ENCODE data around the gene ANP32B.
A peak's percentile ranks its signal among the peaks of the same experiment; 100 is the strongest.

Gene ANP32B

DNA sequence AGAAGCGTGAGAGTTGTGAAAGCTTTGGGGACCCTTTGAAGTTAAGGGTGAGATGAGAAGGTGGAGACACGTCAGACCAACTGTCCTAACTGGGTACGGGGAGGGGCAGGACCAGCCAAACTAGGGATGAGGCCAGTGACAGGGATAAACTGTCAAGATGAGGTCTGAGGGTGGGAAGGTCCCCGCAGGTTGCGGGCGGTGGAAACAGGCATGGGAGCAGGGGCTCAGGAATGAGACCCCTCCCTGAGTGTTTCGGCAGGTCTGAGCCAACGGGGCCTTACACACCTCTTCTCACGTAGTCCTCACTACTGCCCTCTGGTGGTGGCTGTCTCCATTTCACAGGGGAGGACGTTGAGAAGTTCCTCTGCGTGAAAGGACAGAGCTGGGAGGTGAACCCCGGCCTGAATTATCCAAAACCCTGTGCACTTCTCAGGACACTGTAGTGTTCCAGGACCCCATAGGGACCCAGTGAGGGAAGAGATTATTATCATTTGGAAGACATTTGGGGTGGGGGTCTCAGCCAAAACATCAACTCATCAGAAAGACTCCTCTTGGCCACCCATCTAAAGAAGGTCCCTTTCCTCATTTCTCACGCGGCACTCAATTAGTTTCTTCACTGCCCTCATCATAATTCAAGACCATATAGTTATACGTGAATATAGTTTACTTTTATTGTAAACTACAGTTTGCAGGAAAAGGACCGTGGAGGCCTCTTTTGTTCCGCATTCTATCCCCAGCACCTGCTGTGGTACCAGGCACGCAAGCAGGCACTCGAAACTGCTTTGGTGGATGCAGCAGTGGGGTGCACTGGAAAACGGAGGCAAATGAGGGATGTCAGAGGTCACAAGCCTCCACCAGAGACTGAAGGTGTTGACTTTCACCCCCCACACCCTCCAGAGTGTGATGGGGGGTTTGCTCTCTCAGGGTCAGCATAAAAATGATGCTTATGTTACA is 51.7 kb downstream of the ANP32B start:
- DNase-seq: peak; percentile 60 to 79

DNA sequence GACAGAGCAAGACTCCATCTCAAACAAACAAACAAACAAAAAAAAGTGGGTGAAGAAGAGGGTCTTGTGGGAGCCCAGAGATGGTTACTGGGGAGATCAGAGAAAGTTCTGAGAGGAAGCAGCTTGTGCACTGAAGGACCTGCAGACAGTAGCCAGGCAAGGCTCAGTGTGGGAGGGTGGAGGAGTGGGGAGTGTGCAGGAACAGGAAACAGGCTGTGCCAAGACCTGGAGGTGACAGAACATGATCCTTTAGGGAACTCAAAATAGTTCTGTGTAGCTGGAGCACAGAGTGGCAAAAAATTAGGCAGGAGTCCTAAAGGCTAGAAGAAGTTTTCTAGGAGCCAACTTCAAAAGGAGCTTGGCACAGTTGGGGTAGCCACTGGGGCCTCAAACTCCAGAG is 54.2 kb downstream of the ANP32B start:
- DNase-seq: no peak

DNA sequence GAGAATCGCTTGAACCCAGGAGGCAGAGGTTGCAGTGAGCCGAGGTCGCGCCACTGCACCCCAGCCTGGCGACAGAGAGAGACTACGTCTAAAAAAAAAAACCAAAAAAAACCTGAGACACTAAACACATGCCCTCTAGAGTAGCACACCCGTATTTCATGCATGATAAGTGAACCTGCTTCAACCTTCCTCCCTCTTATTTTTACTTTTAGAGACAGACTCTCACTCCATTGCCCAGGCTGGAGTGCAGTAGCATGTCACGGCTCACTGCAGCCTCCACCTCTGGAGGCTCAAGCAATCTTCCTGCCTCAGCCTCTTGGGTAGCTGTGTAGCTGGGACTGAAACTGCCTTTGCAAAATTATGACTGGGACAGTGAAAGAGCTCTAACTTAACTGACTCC is 55.8 kb downstream of the ANP32B start:
- no peak for DNase-seq

DNA sequence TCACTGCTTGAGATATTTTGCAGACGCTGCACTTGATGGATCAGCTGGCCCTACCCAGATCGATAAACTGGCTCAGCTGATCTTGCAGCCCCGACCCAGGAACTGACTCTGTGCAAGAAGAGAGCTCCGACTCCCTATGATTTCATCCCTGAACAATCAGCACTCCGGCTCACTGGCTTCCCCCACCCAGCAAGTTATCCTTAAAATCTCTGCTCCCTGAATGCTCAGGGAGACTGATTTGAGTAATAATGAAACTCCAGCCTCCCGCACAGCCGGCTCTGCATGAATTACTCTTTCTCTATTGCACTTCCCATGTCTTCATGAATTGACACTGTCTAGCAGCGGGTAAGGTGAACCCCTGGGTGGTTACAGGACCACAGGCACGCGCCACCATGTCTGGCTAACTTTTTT is 56.5 kb downstream of the ANP32B start:
- no peak for DNase-seq

DNA sequence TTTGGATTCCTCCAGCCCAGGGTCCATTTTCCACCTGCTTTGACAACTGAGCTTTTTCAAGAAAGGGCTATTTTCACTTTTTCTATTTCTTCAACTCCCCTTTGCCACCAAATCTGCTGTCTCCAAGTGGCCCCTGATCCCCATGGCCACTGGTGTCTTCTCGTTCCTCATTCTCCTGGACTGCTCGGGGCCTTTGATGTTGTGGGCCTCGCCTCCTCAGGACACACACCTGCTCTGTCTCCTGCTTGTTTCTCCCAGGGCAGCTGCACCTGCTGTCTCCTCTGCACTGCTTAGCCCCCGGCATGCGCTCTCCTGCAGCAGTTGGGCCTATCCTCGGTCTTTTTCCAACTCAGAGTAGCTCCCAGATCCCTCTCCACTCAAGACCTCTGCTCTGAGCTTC is 57.1 kb downstream of the ANP32B start:
- no peak for DNase-seq

DNA sequence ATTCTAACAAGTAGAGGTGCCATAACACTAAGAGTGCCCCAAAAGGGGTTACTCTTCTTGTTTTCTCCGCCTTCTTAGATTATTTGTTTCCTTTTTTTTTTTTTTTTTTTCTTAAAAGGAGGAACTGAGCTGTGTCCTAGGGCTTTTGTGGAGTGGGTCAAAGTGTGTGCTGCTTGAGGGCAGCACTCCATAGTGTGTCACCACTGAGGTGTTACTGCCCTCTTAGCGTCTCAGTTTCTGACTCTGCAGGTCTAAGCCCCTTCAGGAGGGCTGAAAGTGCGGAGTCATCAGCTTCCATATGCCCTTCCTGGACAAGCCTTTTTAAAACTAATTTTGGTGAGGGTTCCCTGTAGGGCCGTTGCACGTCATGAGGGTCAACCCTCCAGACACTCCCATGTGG is 60.8 kb downstream of the ANP32B start:
- DNase-seq: no peak

DNA sequence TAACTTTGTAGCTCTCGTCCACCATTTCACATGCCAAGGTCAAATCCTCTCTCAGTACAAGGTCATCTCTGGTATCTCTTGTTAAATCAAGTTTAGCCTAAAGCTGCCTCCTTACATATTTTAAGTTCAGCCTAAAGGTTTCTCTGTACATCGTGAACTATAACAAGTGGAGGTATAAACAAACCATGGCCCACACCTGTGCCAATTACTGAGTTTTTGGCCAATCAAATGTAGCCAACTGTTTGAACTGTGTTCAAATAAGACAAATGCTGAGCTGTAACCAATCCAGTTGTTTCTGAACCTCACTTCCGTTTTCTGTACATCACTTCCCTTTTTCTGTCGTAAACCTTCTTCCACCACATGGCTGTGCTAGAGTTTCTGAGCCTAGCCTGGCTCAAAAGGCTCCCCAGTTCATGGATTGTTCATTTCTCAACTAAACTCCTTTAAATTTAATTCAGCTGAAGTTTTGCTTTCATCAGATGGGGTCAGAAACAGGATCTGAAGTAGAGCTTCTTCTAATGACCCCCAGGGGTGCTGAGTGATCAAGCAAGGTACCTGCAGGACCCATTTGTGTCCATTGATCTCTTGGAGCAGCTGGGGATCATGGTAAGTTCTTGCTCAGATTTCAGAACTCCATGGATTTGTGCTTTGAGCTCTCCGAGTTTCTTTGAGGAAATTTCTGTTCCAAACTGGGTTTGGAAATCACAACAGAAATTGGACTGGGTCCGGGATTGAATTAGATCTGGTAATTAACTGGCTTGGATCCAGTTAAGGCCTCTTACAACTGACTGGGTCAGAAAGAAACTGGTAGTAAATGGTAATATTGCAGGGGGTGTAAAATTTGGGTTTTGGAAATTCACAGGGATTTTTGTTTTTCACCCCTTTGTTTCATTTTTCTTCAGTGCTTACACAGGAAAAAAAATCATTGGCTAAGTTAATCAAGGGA is 62.4 kb downstream of the ANP32B start:
- no peak for DNase-seq

DNA sequence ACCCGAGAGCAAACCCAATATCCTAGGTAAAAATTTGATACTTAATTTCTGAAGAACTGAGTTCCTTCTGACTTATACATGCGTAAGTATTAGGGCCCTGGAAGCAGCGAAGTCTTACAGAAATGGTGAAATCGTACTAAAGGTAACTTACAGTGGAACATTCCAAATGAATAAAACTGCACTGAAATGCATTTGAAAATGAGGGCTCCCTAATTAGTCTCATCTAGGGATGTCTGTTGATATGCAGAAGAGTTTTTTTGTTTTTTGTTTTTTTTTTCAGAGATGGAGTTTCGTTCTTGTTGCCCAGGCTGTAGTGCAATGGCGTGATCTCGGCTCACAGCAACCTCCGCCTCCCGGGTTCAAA is 63.0 kb downstream of the ANP32B start:
- no peak for DNase-seq

DNA sequence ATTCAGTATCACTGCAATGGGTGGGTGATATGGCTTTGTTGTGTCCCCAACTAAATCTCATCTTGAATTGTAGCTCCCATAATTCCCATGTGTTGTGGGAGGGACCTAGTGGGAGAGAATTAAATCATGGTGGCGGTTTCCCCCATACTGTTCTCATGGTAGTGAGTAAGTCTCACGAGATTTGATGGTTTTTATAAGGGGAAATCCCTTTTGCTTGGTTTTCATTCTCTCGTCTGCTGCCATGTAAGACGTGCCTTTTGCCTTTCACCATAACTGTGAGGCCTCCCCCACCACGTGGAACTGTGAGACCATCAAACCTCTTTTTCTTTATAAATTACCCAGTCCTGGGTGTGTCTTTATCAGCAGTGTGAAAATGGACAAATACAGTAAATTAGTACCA is 63.9 kb downstream of the ANP32B start:
- DNase-seq: no peak

DNA sequence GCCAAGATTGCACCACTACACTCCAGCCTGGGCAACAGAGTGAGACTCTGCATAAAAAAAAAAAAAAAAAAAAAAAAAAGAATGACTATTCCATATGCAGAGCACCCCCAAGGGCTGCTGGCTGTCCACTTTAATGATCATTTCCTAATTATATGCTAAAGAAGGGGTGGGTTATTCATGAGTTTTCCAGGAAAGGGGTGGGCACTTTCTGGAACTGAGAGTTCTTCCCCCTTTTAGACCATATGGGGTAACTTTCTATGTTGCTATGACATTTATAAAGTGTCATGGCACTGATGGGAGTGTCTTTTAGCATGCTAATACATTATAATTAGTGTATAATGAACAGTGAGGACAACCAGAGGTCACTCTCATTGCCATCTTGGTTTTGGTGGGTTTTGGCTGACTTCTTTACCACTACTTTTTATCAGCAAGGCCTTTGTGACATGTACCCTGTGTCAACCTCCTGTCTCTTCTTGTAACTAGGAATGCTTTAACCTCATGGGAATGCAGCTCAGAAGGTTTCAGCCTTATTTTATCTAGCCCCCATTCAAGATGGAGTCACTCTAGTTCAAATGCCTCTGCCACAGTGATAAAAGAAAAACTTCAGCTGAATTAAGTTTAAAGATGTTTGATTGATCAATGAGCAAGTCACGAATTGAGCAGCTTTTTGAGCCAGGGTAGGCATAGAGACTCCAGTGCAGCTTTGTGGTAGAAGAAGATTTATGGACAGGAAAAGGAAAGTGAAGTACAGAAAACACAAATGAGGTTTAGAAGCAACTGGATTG is 66.3 kb downstream of the ANP32B start:
- no peak for DNase-seq

DNA sequence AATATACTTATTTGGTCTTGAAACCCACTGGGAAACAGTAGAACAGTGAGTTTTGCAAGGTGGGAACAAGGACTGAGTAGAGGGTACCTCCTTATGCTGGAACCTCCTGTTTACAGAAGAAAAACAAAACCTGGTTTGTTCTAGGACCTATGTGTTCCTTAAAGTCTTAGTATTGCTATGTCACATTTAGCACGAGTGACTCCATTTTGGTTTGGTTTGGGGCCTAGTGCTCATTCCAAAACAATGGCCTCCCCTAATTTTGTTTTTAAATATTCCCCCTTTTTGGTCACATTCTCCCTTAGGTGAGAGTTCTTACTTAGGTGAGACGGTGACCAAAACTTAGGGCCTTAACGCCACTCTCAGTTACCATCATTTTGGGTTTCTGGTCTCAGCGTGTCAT is 67.2 kb downstream of the ANP32B start:
- DNase-seq: no peak

DNA sequence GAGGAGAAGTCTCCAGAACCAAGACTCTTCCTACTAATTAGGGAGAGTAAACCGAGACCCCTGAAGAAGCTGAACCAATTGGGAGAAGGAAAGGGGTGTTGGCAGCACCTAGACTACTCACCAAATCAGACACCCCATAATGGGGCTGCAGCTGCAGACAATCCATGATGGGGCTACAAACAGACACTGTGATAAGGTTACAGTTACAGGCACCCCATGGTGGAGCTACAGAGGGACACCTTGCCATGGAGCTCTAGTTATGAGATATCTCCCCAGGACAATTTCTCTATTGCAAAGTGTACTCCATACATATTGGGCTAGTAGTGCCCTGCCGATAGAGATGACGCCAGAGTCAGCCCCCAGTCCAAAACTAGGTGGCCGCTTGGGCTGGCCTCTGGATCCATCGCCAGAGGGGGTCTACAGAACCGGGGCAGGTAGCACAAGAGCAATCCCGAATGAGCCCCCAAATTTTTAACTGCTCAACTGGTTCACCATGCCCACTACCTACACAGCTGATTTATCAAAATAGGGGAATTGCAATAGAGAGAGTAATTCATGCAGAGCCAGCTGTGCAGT is 71.3 kb downstream of the ANP32B start:
- no peak for DNase-seq

DNA sequence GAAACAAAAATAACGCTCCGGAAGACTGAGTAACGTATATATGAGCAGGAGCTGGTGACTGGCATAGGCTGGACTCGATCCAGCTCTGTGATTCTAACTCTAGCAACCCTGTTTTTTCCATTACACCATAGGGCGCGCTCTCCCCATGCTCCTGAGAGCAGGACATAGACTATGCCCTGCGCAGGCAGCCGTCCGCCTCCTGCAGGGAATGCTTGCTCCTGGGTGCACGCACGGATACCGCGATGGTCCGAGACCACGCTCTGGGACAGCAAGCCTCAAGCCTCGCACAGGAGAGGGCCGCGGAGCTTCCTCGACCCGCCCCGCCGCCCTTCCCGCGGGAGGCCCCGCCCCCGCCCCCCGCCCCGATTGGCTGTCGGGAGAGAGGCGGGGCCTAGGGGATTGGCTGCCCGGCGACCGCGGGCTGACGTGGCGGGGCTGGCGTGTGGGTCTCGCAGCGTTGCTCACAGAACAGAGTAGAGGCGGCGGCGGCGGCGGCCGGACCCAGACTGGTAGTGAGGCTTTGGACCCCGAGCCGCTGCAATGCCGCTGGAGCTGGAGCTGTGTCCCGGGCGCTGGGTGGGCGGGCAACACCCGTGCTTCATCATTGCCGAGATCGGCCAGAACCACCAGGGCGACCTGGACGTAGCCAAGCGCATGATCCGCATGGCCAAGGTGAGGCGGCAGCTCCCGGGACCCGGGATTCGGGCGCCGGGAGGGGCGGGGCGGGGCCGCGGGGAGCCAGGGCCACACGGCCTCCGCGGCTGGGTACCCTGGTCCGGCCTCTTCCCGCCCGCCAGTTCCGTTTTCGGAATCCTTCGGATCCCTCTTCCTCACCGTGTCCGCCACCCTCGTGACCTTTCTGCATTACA is 73.4 kb downstream of the ANP32B start, which contains the start of gene NANS:
TSS of gene NANS (plus strand) at position 464 of the 869 bp plus-strand sequence. CDS start at position 541, 77 bp downstream.
- peak; percentile 92 to 97 for DNase-seq

DNA sequence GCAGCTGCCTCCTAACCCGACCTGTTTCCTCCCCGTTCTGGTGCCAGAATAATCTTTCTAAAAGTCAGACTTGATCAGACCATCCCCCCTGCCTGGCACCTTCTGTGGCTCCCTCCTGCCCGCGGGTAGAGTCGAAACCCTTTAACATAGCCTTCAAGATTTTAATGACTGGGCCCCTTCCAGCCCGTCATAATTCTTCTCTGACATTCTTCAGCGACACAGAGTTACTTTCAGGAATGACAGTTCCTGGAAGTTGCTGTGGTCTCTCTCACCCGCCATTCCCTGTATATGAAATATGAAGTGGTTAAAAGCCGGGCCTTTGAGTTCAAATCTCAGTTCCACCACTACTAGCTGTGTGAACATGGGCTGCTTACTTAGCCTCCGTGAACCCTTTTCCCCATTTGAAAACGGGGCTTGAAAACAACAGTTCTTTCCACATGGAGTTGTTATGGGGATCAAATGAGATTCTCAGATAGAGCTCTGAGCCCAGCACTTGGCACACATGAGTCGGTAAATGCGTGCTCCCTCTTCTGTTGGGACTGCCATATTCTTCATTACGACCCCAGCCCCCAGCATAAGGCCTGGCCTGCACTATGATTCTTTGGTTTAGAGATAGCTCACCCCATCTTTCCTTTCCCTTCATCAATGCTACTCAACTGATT is 74.1 kb downstream of the ANP32B start:
- peak in 1 of 2 experiments; percentile 44 for DNase-seq

DNA sequence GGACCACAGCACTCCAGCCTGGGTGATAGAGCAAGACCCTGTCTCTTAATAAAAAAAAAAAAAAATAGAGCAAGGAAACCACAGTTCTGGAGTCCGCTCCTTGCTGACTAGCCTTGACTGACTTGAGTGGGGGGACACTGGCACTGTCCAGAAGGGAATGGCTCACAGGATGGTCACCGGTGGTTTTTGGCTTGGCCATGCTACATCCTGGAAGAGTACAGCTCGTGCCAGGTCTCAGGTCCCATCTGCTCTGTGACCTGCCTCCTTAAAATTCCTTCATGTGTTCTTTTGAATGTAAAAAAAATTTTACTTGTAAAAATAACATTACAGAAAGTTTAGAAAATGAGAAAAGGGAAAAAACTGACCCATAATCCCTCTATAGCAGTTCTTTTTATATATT is 79.0 kb downstream of the ANP32B start:
- no peak for DNase-seq

DNA sequence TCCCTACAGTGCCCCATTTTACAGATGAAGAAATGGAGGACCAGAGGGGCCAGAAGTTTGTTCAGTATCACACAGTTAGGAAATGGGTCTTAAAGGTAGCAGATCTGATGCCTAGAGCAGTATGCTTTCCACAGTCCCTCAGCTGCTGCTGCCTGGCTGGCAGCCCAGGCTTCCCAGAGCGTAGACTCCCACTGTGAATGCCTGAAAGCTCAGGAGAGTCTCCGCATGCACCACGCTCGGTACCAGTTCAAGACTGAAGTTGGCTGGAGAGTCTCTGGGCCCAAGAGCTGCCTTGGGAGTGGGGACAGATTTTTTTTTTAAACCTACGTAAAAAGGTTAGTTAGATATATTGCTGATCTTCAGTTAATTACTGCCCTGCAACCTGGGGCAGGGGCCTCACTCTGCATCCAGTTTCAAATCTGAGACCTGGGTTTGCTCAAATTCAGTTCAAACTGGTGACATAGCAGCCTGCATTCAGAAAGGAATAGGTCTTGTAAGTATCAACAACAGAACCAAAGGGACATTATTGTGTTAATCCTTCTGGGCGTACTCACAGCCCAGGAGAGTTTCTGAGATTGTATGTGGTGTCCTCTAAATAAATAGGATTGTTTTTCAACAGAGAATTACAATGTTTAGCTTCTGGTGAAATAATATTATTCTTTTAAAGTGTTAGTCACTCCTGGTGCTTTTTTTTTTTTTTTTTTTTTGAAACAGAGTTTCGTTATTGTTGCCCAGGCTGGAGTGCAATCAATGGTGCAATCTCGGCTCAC is 81.7 kb downstream of the ANP32B start:
- no peak for DNase-seq
